SK-N-SH (cell line): ENCODE results near the gene ZFHX3. TPM values are rescaled to one million over a fixed set of nuclear protein-coding genes. Genes with fewer than 3 reads are reported as not detected.

Experiments
- CTCF ChIA-PET: fragments of 300-600, 350-600 bp; formaldehyde crosslinking; extraction: SDS; loops from one replicate; lab custom pipeline; 2021; lab: Yijun Ruan, JAX
- POLR2A ChIA-PET: fragments of 350-600 bp; sonication (Branson Sonifier 250); formaldehyde crosslinking; extraction: SDS; loops from one replicate; lab custom pipeline; 2020; ENCODE audit warnings: antibody characterized with exemption, inconsistent platforms; lab: Yijun Ruan, JAX
- DNase-seq: peaks from one replicate; pipeline ENCODE4 v3.0.0; 2012
- H2AFZ ChIP-seq: fragments of 200-600 bp; sonication (generic); 2 replicates; pipeline ENCODE4 v1.8.1; 2016; ENCODE audit warnings: antibody characterized with exemption, mild to moderate bottlenecking, low read depth
- H3F3A ChIP-seq: fragments of 200-600 bp; sonication (generic); replicated peaks from 2 replicates; pipeline ENCODE3; 2016; ENCODE audit warnings: antibody characterized with exemption, mild to moderate bottlenecking; ENCODE audit not compliant: insufficient read depth
- H3K27ac ChIP-seq, 2 experiments: fragments of 200-500 bp in 1 of 2; fragments of 200-600 bp in 1 of 2; sonication (Bioruptor generic) in 1 of 2; sonication (generic), shearing (Covaris generic) in 1 of 2; 2 replicates each; pipeline versions ENCODE4 v1.5.1 to v1.6.1; 2014 to 2016; ENCODE audit warnings: low read depth in 2 of 2, inconsistent platforms in 1 of 2, low read length in 1 of 2, mild to moderate bottlenecking in 1 of 2, mixed read lengths in 1 of 2
- H3K27me3 ChIP-seq: fragments of 200-600 bp; sonication (generic), shearing (Covaris generic); 2 replicates; pipeline ENCODE4 v1.6.1; 2016; ENCODE audit warnings: mixed run types; ENCODE audit not compliant: insufficient read depth
- H3K36me3 ChIP-seq, 2 experiments: fragments of 200-500 bp in 1 of 2; fragments of 200-600 bp in 1 of 2; sonication (Bioruptor generic) in 1 of 2; sonication (generic) in 1 of 2; replicated peaks in 1 of 2; 2 replicates each; pipeline versions ENCODE3 to v1.5.1; 2014 to 2016; ENCODE audit warnings: low read length in 1 of 2, mild to moderate bottlenecking in 1 of 2; ENCODE audit not compliant: insufficient read depth in 2 of 2, control insufficient read depth in 1 of 2
- H3K4me1 ChIP-seq, 2 experiments: fragments of 200-500 bp in 1 of 2; fragments of 200-600 bp in 1 of 2; sonication (Bioruptor generic) in 1 of 2; sonication (generic), shearing (Covaris generic) in 1 of 2; 2 replicates each; pipeline versions ENCODE4 v1.5.1 to v1.6.1; 2014 to 2016; ENCODE audit warnings: low read depth in 1 of 2, low read length in 1 of 2, mixed run types in 1 of 2; ENCODE audit not compliant: insufficient read depth in 2 of 2, control insufficient read depth in 1 of 2
- H3K4me2 ChIP-seq: fragments of 200-600 bp; sonication (generic), shearing (Covaris generic); 2 replicates; pipeline ENCODE4 v1.6.1; 2017; ENCODE audit warnings: mixed run types
- H3K4me3 ChIP-seq, 2 experiments: fragments of 200-500 bp in 1 of 2; fragments of 200-600 bp in 1 of 2; sonication (Bioruptor generic) in 1 of 2; sonication (generic), shearing (Covaris generic) in 1 of 2; 2 replicates each; pipeline versions ENCODE4 v1.5.1 to v1.8.1; 2014 to 2016; ENCODE audit warnings: low read depth in 2 of 2, inconsistent platforms in 1 of 2, low read length in 1 of 2, mild to moderate bottlenecking in 1 of 2, mixed read lengths in 1 of 2, moderate library complexity in 1 of 2
- H3K79me2 ChIP-seq: fragments of 200-600 bp; sonication (generic); 2 replicates; pipeline ENCODE4 v1.8.1; 2017; ENCODE audit warnings: mild to moderate bottlenecking; ENCODE audit not compliant: insufficient read depth
- H3K9ac ChIP-seq: fragments of 200-600 bp; sonication (generic); 2 replicates; pipeline ENCODE4 v1.6.1; 2017; ENCODE audit warnings: mixed run types
- H3K9me2 ChIP-seq: fragments of 200-600 bp; sonication (generic); 2 replicates; pipeline ENCODE4 v1.6.1; 2017; ENCODE audit warnings: mixed run types
- H3K9me3 ChIP-seq: fragments of 200-600 bp; sonication (generic); 2 replicates; pipeline ENCODE4 v1.6.1; 2017; ENCODE audit warnings: mixed run types, mild to moderate bottlenecking, moderate library complexity
- H4K20me1 ChIP-seq: fragments of 200-600 bp; sonication (generic); 2 replicates; pipeline ENCODE4 v1.6.1; 2017; ENCODE audit warnings: mild to moderate bottlenecking, mixed run types; ENCODE audit not compliant: insufficient read depth
- EP300 ChIP-seq, 2 experiments: IDR thresholded peaks; 2 replicates each; pipeline versions ENCODE4 v1.4.0 to v1.6.1; 2012; ENCODE audit warnings: borderline replicate concordance in 1 of 2, low read depth in 1 of 2, low read length in 1 of 2
- FOXJ3 ChIP-seq: sonication (generic); formaldehyde crosslinking; IDR thresholded peaks from 2 replicates; pipeline ENCODE4 v1.5.1; 2020; ENCODE audit warnings: mild to moderate bottlenecking, missing genetic modification reagents
- GATA2 ChIP-seq: sonication (generic); formaldehyde crosslinking; IDR thresholded peaks from 2 replicates; pipeline ENCODE4 v1.5.0; 2020; ENCODE audit warnings: mild to moderate bottlenecking, missing genetic modification reagents
- JUND ChIP-seq: IDR thresholded peaks from 2 replicates; pipeline ENCODE4 v1.4.0; 2012
- MEF2A ChIP-seq: IDR thresholded peaks from 2 replicates; pipeline ENCODE4 v1.4.0; 2012; ENCODE audit warnings: low read depth, borderline replicate concordance
- NRF1 ChIP-seq: IDR thresholded peaks from 2 replicates; pipeline ENCODE4 v1.6.1; 2012; ENCODE audit warnings: low read depth, mild to moderate bottlenecking, low read length
- POLR2AphosphoS5 ChIP-seq: IDR thresholded peaks from 2 replicates; pipeline ENCODE4 v1.6.1; 2012; ENCODE audit warnings: low read depth, low read length
- REST ChIP-seq: IDR thresholded peaks from 2 replicates; pipeline ENCODE4 v1.6.1; 2012; ENCODE audit warnings: mild to moderate bottlenecking, low read depth, low read length, moderate library complexity
- RXRA ChIP-seq: IDR thresholded peaks from 2 replicates; pipeline ENCODE4 v1.4.0; 2012; ENCODE audit warnings: low read depth, mild to moderate bottlenecking, borderline replicate concordance
- TCF12 ChIP-seq: IDR thresholded peaks from 2 replicates; pipeline ENCODE4 v1.4.0; 2012
- YY1 ChIP-seq: IDR thresholded peaks from 2 replicates; pipeline ENCODE4 v1.4.0; 2012; ENCODE audit warnings: low read depth, mild to moderate bottlenecking
- ZBTB33 ChIP-seq: IDR thresholded peaks from 2 replicates; pipeline ENCODE4 v1.4.0; 2012; ENCODE audit warnings: low read depth, borderline replicate concordance
- WGBS: methylation state at CpG from one replicate; pipeline ENCODE4 v1.1.6; 2017; ENCODE audit warnings: low lambda C conversion rate; 5-methylcytosine and 5-hydroxymethylcytosine counted together
- polyA plus RNA-seq, 3 experiments: library from polyadenylated mRNA; depleted of rRNA; stranded (reverse); fragments of >200 nt; gene quantifications; 2 replicates each; pipeline ENCODE4 v1.2.3, GENCODE V29; 2012

The ZFHX3 gene
- polyA plus RNA-seq, 1 of the 3 experiments (the other 2 are of a cell fraction) = 2.0 TPM

- TF ChIP-seq REST (no peak), TCF12 (no peak)
These were observed 254.9 kb downstream of the ZFHX3 start (continued) for GRCh38 chr16:72793017-72793416.

- no peak overlapping the region for H2AFZ ChIP-seq
- H3K9me3 ChIP-seq = no peaks in the 10 kb centered on the region
- H3K27ac ChIP-seq = no peak overlapping the region
- peaks cover 0 to 2% of the 10 kb centered on the region in 2 experiments; a peak in 1 of 4 replicates for H3K4me1 ChIP-seq
- TF ChIP-seq POLR2AphosphoS5 = no peak
- TF ChIP-seq GATA2 (CRISPR knock-in tag) = no peak
- TF ChIP-seq FOXJ3 = no peak
- TF ChIP-seq MEF2A = no peak
- no peak for TF ChIP-seq EP300 (IDR thresholded peaks at IDR 0.05; ENCODE audit: borderline replicate concordance in 1 of 2, low read depth in 1 of 2, low read length in 1 of 2)
- no peak for TF ChIP-seq JUND
- ChIA-PET POLR2A (no interaction called here), CTCF (interaction anchor here (1.2 kb wide), 1 partner anchor 41 kb away, joined by 6 read pairs; no protein-coding TSS in a partner anchor)
- DNase-seq = no peak
- H3K4me2 ChIP-seq = no peak overlapping the region
- no peak overlapping the region for H3K4me3 ChIP-seq
- no peaks in the 10 kb centered on the region for H3K9me2 ChIP-seq
- no peak overlapping the region for H3K9ac ChIP-seq
- no peaks in the 10 kb centered on the region for H3K79me2 ChIP-seq
- H3K27me3 ChIP-seq = no peaks in the 10 kb centered on the region
- no peaks in the 10 kb centered on the region for H3F3A ChIP-seq
- no peaks in the 10 kb centered on the region for H4K20me1 ChIP-seq
- peaks cover 13 to 71% of the 10 kb centered on the region in 2 experiments for H3K36me3 ChIP-seq
These were observed 256.1 kb downstream of the ZFHX3 start for GRCh38 chr16:72791786-72792185.

- no peaks in the 10 kb centered on the region for H3K79me2 ChIP-seq
- no peak overlapping the region for H3K4me3 ChIP-seq
- H3K9ac ChIP-seq = no peak overlapping the region
- no peaks in the 10 kb centered on the region for H3F3A ChIP-seq
- no peaks in the 10 kb centered on the region for H3K9me2 ChIP-seq
- no peak overlapping the region for H3K27ac ChIP-seq
- peaks cover 0 to 6% of the 10 kb centered on the region in 2 experiments; a peak in 1 of 4 replicates for H3K4me1 ChIP-seq
- no peaks in the 10 kb centered on the region for H3K27me3 ChIP-seq
- WGBS = 93% methylated on average over 5 of the region's 5 CpGs
- CTCF ChIA-PET = interaction anchor here (0.6 to 0.8 kb wide), 2 partner anchors 390 kb away, joined by 3 to 4 read pairs; no protein-coding TSS in a partner anchor
- no peak overlapping the region for H3K4me2 ChIP-seq
- POLR2A ChIA-PET = interaction anchor here (0.5 kb wide), 1 partner anchor 271 kb away, joined by 3 read pairs; no protein-coding TSS in a partner anchor
- TF ChIP-seq ZBTB33 = no peak
- TF ChIP-seq NRF1 = no peak
- TF ChIP-seq YY1 = no peak
- TF ChIP-seq RXRA = no peak
- no peak for TF ChIP-seq EP300 (IDR thresholded peaks at IDR 0.05; ENCODE audit: borderline replicate concordance in 1 of 2, low read depth in 1 of 2, low read length in 1 of 2)
- no peaks in the 10 kb centered on the region for H3K9me3 ChIP-seq
- no peaks in the 10 kb centered on the region for H4K20me1 ChIP-seq
- no peak for DNase-seq
- peaks cover 27 to 63% of the 10 kb centered on the region in 2 experiments for H3K36me3 ChIP-seq
- H2AFZ ChIP-seq = no peak overlapping the region
These were observed 258.0 kb downstream of the ZFHX3 start for GRCh38 chr16:72789921-72790320.
